ENCODE data around the gene ARL8A. TPM values are rescaled to one million over a fixed set of nuclear protein-coding genes. Genes with fewer than 3 reads are reported as not detected.

The ARL8A gene
- total RNA-seq, 1 experiment from 2014 or later: 45.6 TPM

- Histone ChIP-seq H2AFZ (ENCODE audit: low read depth, low read length, poor library complexity, severe bottlenecking) (no peak overlapping the region), H3K36me3 (ENCODE audit: control insufficient read depth in 1 of 2, insufficient read depth in 2 of 2, low read length in 2 of 2) (no peaks in the 10 kb centered on the region), H3K79me2 (ENCODE audit: insufficient read depth, low read length) (no peaks in the 10 kb centered on the region), H3K9ac (ENCODE audit: low read length) (no peak overlapping the region), H3K9me3 (ENCODE audit: control insufficient read depth in 1 of 2, insufficient read depth in 1 of 2, low read depth in 1 of 2, low read length in 2 of 2) (no peaks in the 10 kb centered on the region), H3K27ac (ENCODE audit: low read depth, low read length) (no peak overlapping the region), H3K27me3 (ENCODE audit: insufficient read depth, low read length) (no peaks in the 10 kb centered on the region), H3K4me1 (ENCODE audit: control insufficient read depth in 1 of 2, insufficient read depth in 2 of 2, low read length in 2 of 2) (no peaks in the 10 kb centered on the region), H3K4me3 (replicated peaks in 1 of 2; ENCODE audit: low read depth in 1 of 2, low read length in 2 of 2) (no peak overlapping the region), H4K20me1 (ENCODE audit: insufficient read depth) (no peaks in the 10 kb centered on the region), H3K4me2 (ENCODE audit: low read length) (no peak overlapping the region), H3K9me2 (ENCODE audit: insufficient read depth) (no peaks in the 10 kb centered on the region)
- DNase-seq (ENCODE audit: low read depth, low spot score) (no peak), ATAC-seq (no peak)
- intact Hi-C loops (cut with micrococcal nuclease): no loop called here
- no TSS peak for BruUV-seq (replicated peaks)
- POLR2A ChIA-PET: no interaction called here
- CTCF ChIA-PET: no interaction called here
- RAD21 ChIA-PET (ENCODE audit: low non-redundant PET in 1 of 2, low total read pairs in 2 of 2, uncharacterized antibody in 2 of 2, unreplicated experiment in 2 of 2): no interaction called here
- TF ChIP-seq SIN3A (IDR thresholded peaks at IDR 0.05; ENCODE audit: low read depth) (no peak), CBX3 (IDR thresholded peaks at IDR 0.05; ENCODE audit: low read depth) (no peak), TCF7L2 (IDR thresholded peaks at IDR 0.05; ENCODE audit: borderline replicate concordance, extremely low read depth, insufficient read depth, insufficient read length) (no peak), CTCF (IDR thresholded peaks at IDR 0.05 in 2 of 3, conservative IDR thresholded peaks at IDR 0.05 in 1 of 3; ENCODE audit: borderline replicate concordance in 1 of 3, insufficient read depth in 1 of 3, low read depth in 2 of 3, low read length in 2 of 3) (no peak), FOSL1 (IDR thresholded peaks at IDR 0.05; ENCODE audit: low read depth) (no peak), CEBPB (IDR thresholded peaks at IDR 0.05; ENCODE audit: low read depth) (no peak), ZNF274 (IDR thresholded peaks at IDR 0.05; ENCODE audit: low read depth, low read length) (no peak), ELF1 (IDR thresholded peaks at IDR 0.05; ENCODE audit: borderline replicate concordance, low read depth) (no peak), EGR1 (IDR thresholded peaks at IDR 0.05; ENCODE audit: low read depth) (no peak), POLR2A (IDR thresholded peaks at IDR 0.05; ENCODE audit: borderline replicate concordance, extremely low read depth, insufficient read depth, insufficient read length) (no peak), EZH2 (IDR thresholded peaks at IDR 0.05) (no peak), SRF (IDR thresholded peaks at IDR 0.05; ENCODE audit: low read depth) (no peak)
Measured at GRCh38 chr1:202165942-202166843, 21.7 kb upstream of the ARL8A start.
